ENCODE data around the gene DENND2C.

DENND2C gene

GRCh38 chr1:114671011-114671938 is 1.4 kb upstream of the DENND2C start:
- Histone ChIP-seq H3K36me3 (ENCODE audit: insufficient read depth, low read depth, low read length) (no peaks in the 10 kb centered on the region), H3K27ac (ENCODE audit: low read length) (no peak overlapping the region), H3K9me3 (ENCODE audit: insufficient read depth, low read depth, low read length) (no peaks in the 10 kb centered on the region; the same call in 1 of the 2 replicates), H3K27me3 (ENCODE audit: insufficient read depth, low read length) (peaks cover 47% of the 10 kb centered on the region), H3K9ac (ENCODE audit: low read depth, low read length) (no peak overlapping the region), H3K4me1 (ENCODE audit: insufficient read depth, low read length) (peaks cover 6% of the 10 kb centered on the region; the same call in 1 of the 2 replicates), H3K4me3 (ENCODE audit: low read length) (0 out of 2 replicates have a peak overlapping the region, but pooled peaks have one; percentile 38)

- Histone ChIP-seq H3K9ac (ENCODE audit: low read depth, low read length) (peak overlapping the region; percentile 68; the same call in 1 of the 2 replicates), H3K27me3 (ENCODE audit: insufficient read depth, low read length) (peaks cover 42% of the 10 kb centered on the region), H3K36me3 (ENCODE audit: insufficient read depth, low read depth, low read length) (no peaks in the 10 kb centered on the region), H3K9me3 (ENCODE audit: insufficient read depth, low read depth, low read length) (no peaks in the 10 kb centered on the region; the same call in 1 of the 2 replicates), H3K4me1 (ENCODE audit: insufficient read depth, low read length) (peaks cover 6% of the 10 kb centered on the region; the same call in 1 of the 2 replicates), H3K27ac (ENCODE audit: low read length) (no peak overlapping the region), H3K4me3 (ENCODE audit: low read length) (peak overlapping the region; percentile 90)
These were observed 498 bp upstream of the DENND2C start for GRCh38 chr1:114670083-114671010.

GRCh38 chr1:114668784-114669561 is 876 bp downstream of the DENND2C start:
- peaks cover 41% of the 10 kb centered on the region for H3K27me3 ChIP-seq (ENCODE audit: insufficient read depth, low read length)
- no peaks in the 10 kb centered on the region for H3K9me3 ChIP-seq (ENCODE audit: insufficient read depth, low read depth, low read length)
- peaks cover 6% of the 10 kb centered on the region; the same call in 1 of the 2 replicates for H3K4me1 ChIP-seq (ENCODE audit: insufficient read depth, low read length)
- no peaks in the 10 kb centered on the region for H3K36me3 ChIP-seq (ENCODE audit: insufficient read depth, low read depth, low read length)
- H3K27ac ChIP-seq (ENCODE audit: low read length): no peak overlapping the region
- H3K9ac ChIP-seq (ENCODE audit: low read depth, low read length): peak overlapping the region; percentile 64; the same call in 1 of the 2 replicates
- peak overlapping the region; percentile 90 for H3K4me3 ChIP-seq (ENCODE audit: low read length)

GRCh38 chr1:114668373-114668772 is 1.5 kb downstream of the DENND2C start:
- peaks cover 6% of the 10 kb centered on the region; the same call in 1 of the 2 replicates for H3K4me1 ChIP-seq (ENCODE audit: insufficient read depth, low read length)
- H3K4me3 ChIP-seq (ENCODE audit: low read length): no peak overlapping the region
- H3K27me3 ChIP-seq (ENCODE audit: insufficient read depth, low read length): peaks cover 40% of the 10 kb centered on the region
- no peak overlapping the region for H3K9ac ChIP-seq (ENCODE audit: low read depth, low read length)
- H3K9me3 ChIP-seq (ENCODE audit: insufficient read depth, low read depth, low read length): no peaks in the 10 kb centered on the region
- no peaks in the 10 kb centered on the region for H3K36me3 ChIP-seq (ENCODE audit: insufficient read depth, low read depth, low read length)
- no peak overlapping the region for H3K27ac ChIP-seq (ENCODE audit: low read length)

- H3K9me3 ChIP-seq (ENCODE audit: insufficient read depth, low read depth, low read length): no peaks in the 10 kb centered on the region
- no peak overlapping the region for H3K4me3 ChIP-seq (ENCODE audit: low read length)
- no peak overlapping the region for H3K27ac ChIP-seq (ENCODE audit: low read length)
- H3K4me1 ChIP-seq (ENCODE audit: insufficient read depth, low read length): peaks cover 6% of the 10 kb centered on the region; the same call in 1 of the 2 replicates
- peaks cover 33% of the 10 kb centered on the region for H3K27me3 ChIP-seq (ENCODE audit: insufficient read depth, low read length)
- no peak overlapping the region for H3K9ac ChIP-seq (ENCODE audit: low read depth, low read length)
- no peaks in the 10 kb centered on the region for H3K36me3 ChIP-seq (ENCODE audit: insufficient read depth, low read depth, low read length)
These were observed 2.9 kb downstream of the DENND2C start for GRCh38 chr1:114666954-114667353.

GRCh38 chr1:114660238-114660637 is 9.6 kb downstream of the DENND2C start:
- Histone ChIP-seq H3K4me3 (ENCODE audit: low read length) (no peak overlapping the region), H3K9me3 (ENCODE audit: insufficient read depth, low read depth, low read length) (no peaks in the 10 kb centered on the region), H3K36me3 (ENCODE audit: insufficient read depth, low read depth, low read length) (no peaks in the 10 kb centered on the region), H3K9ac (ENCODE audit: low read depth, low read length) (no peak overlapping the region), H3K4me1 (ENCODE audit: insufficient read depth, low read length) (no peaks in the 10 kb centered on the region), H3K27ac (ENCODE audit: low read length) (no peak overlapping the region), H3K27me3 (ENCODE audit: insufficient read depth, low read length) (no peaks in the 10 kb centered on the region)

- no peak overlapping the region for H3K9ac ChIP-seq (ENCODE audit: low read depth, low read length)
- H3K27me3 ChIP-seq (ENCODE audit: insufficient read depth, low read length): no peaks in the 10 kb centered on the region
- no peak overlapping the region for H3K4me3 ChIP-seq (ENCODE audit: low read length)
- H3K36me3 ChIP-seq (ENCODE audit: insufficient read depth, low read depth, low read length): no peaks in the 10 kb centered on the region
- no peaks in the 10 kb centered on the region for H3K4me1 ChIP-seq (ENCODE audit: insufficient read depth, low read length)
- no peak overlapping the region for H3K27ac ChIP-seq (ENCODE audit: low read length)
- H3K9me3 ChIP-seq (ENCODE audit: insufficient read depth, low read depth, low read length): no peaks in the 10 kb centered on the region
These were observed 18.0 kb downstream of the DENND2C start for GRCh38 chr1:114651893-114652292.

GRCh38 chr1:114648503-114648902 is 21.3 kb downstream of the DENND2C start:
- no peak overlapping the region for H3K4me3 ChIP-seq (ENCODE audit: low read length)
- H3K27ac ChIP-seq (ENCODE audit: low read length): no peak overlapping the region
- no peaks in the 10 kb centered on the region for H3K27me3 ChIP-seq (ENCODE audit: insufficient read depth, low read length)
- H3K9me3 ChIP-seq (ENCODE audit: insufficient read depth, low read depth, low read length): no peaks in the 10 kb centered on the region
- H3K36me3 ChIP-seq (ENCODE audit: insufficient read depth, low read depth, low read length): no peaks in the 10 kb centered on the region
- no peaks in the 10 kb centered on the region for H3K4me1 ChIP-seq (ENCODE audit: insufficient read depth, low read length)
- no peak overlapping the region for H3K9ac ChIP-seq (ENCODE audit: low read depth, low read length)

- no peak overlapping the region for H3K9ac ChIP-seq (ENCODE audit: low read depth, low read length)
- H3K27me3 ChIP-seq (ENCODE audit: insufficient read depth, low read length): no peaks in the 10 kb centered on the region
- H3K27ac ChIP-seq (ENCODE audit: low read length): no peak overlapping the region
- no peaks in the 10 kb centered on the region for H3K36me3 ChIP-seq (ENCODE audit: insufficient read depth, low read depth, low read length)
- no peak overlapping the region for H3K4me3 ChIP-seq (ENCODE audit: low read length)
- no peaks in the 10 kb centered on the region for H3K9me3 ChIP-seq (ENCODE audit: insufficient read depth, low read depth, low read length)
- H3K4me1 ChIP-seq (ENCODE audit: insufficient read depth, low read length): peaks cover 4% of the 10 kb centered on the region; the same call in 1 of the 2 replicates
These were observed 28.5 kb downstream of the DENND2C start for GRCh38 chr1:114641377-114641776.

- H3K36me3 ChIP-seq (ENCODE audit: insufficient read depth, low read depth, low read length): no peaks in the 10 kb centered on the region
- no peaks in the 10 kb centered on the region for H3K9me3 ChIP-seq (ENCODE audit: insufficient read depth, low read depth, low read length)
- H3K4me3 ChIP-seq (ENCODE audit: low read length): no peak overlapping the region
- H3K27me3 ChIP-seq (ENCODE audit: insufficient read depth, low read length): no peaks in the 10 kb centered on the region
- H3K9ac ChIP-seq (ENCODE audit: low read depth, low read length): no peak overlapping the region
- H3K4me1 ChIP-seq (ENCODE audit: insufficient read depth, low read length): peaks cover 4% of the 10 kb centered on the region; the same call in 1 of the 2 replicates
- H3K27ac ChIP-seq (ENCODE audit: low read length): no peak overlapping the region
These were observed 30.9 kb downstream of the DENND2C start for GRCh38 chr1:114638910-114639309.

- H3K9me3 ChIP-seq (ENCODE audit: insufficient read depth, low read depth, low read length): no peaks in the 10 kb centered on the region
- no peaks in the 10 kb centered on the region for H3K4me1 ChIP-seq (ENCODE audit: insufficient read depth, low read length)
- H3K9ac ChIP-seq (ENCODE audit: low read depth, low read length): no peak overlapping the region
- H3K27ac ChIP-seq (ENCODE audit: low read length): no peak overlapping the region
- H3K27me3 ChIP-seq (ENCODE audit: insufficient read depth, low read length): no peaks in the 10 kb centered on the region
- no peak overlapping the region for H3K4me3 ChIP-seq (ENCODE audit: low read length)
- no peaks in the 10 kb centered on the region for H3K36me3 ChIP-seq (ENCODE audit: insufficient read depth, low read depth, low read length)
These were observed 37.4 kb downstream of the DENND2C start for GRCh38 chr1:114632427-114632826.
